ENCODE results near the gene ERC2. TPM values are rescaled to one million over a fixed set of nuclear protein-coding genes. Genes with fewer than 3 reads are reported as not detected.

ERC2 gene
- total RNA-seq, 6 donors from 2014 or later = 0.67 to 14.7 (median 1.3) TPM

- ATAC-seq (ENCODE audit: low FRiP score in 2 of 2) (peak in 1 of 2 donors; percentile 40), DNase-seq (no peak)
- TF ChIP-seq CTCF (IDR thresholded peaks at IDR 0.05) (no peak), POLR2A (IDR thresholded peaks at IDR 0.05) (no peak), EP300 (IDR thresholded peaks at IDR 0.05) (no peak)
- Histone ChIP-seq H3K27me3 (no peaks in the 10 kb centered on the region), H3K9me3 (no peaks in the 10 kb centered on the region), H3K4me1 (no peaks in the 10 kb centered on the region), H3K36me3 (no peaks in the 10 kb centered on the region), H3K4me3 (no peak overlapping the region), H3K27ac (no peak overlapping the region)
- 50 to 59% methylated on average over 9 of the region's 9 CpGs for whole genome bisulfite sequencing, 2 donors
Observed at GRCh38 chr3:55639896-55640765, 828.1 kb downstream of the ERC2 start.

GRCh38 chr3:55639143-55639542, 829.1 kb downstream of the ERC2 start:
- TF ChIP-seq EP300 (IDR thresholded peaks at IDR 0.05) (no peak), CTCF (IDR thresholded peaks at IDR 0.05) (no peak)
- H3K36me3 ChIP-seq = no peaks in the 10 kb centered on the region
- no peaks in the 10 kb centered on the region for H3K27me3 ChIP-seq
- 95 to 98% methylated on average over 2 of the region's 2 CpGs for WGBS, 2 donors
- no peak for DNase-seq
- no peak for ATAC-seq (ENCODE audit: low FRiP score in 2 of 2)
- no peak overlapping the region for H3K27ac ChIP-seq
- H3K4me3 ChIP-seq = no peak overlapping the region
- no peaks in the 10 kb centered on the region for H3K9me3 ChIP-seq
- no peaks in the 10 kb centered on the region for H3K4me1 ChIP-seq

DNA sequence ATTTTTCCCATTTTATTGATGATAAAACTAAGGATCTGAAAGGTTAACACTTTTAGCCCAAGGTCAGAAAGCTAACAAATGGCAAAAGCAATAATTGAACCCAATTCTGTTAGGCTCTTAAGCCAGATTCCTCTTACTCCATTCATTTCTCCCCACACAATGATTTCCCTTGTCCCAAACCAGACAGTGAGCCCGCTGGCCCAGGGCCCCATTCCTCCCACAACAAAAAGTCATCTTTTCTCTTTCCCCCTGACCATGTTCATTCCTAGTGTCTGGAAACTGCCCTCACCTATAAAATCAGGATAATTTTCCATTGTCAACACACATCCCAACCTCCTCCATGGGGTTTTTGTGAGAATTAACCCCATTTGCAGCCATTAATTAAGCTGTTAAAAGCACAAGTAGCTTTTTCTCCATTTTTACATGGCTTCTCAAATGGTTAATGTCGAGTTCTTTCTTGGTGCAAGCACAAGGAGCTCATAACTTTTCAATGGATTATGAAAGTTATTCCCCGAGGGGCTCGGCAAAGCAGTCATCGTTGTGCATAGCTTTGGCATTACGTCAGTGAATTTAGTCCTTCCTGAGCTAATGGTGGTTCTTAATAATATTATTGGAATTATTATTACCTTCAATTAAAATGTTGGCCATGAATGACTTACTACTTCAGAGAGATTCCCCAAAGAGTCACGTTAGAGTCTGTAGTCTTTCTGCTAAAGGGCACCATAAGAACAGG, 830.2 kb downstream of the ERC2 start:
- Histone ChIP-seq H3K4me1 (no peaks in the 10 kb centered on the region), H3K9me3 (no peaks in the 10 kb centered on the region), H3K36me3 (no peaks in the 10 kb centered on the region), H3K4me3 (no peak overlapping the region), H3K27ac (no peak overlapping the region), H3K27me3 (no peaks in the 10 kb centered on the region)
- TF ChIP-seq CTCF (IDR thresholded peaks at IDR 0.05) = no peak
- no peak for TF ChIP-seq POLR2A (IDR thresholded peaks at IDR 0.05)
- no peak for TF ChIP-seq POLR2AphosphoS5 (IDR thresholded peaks at IDR 0.05)
- TF ChIP-seq EP300 (IDR thresholded peaks at IDR 0.05) = no peak
- ATAC-seq (ENCODE audit: low FRiP score in 2 of 2) (no peak), DNase-seq (no peak)
- WGBS, 2 donors = 88 to 90% methylated on average over 7 of the region's 7 CpGs

DNA sequence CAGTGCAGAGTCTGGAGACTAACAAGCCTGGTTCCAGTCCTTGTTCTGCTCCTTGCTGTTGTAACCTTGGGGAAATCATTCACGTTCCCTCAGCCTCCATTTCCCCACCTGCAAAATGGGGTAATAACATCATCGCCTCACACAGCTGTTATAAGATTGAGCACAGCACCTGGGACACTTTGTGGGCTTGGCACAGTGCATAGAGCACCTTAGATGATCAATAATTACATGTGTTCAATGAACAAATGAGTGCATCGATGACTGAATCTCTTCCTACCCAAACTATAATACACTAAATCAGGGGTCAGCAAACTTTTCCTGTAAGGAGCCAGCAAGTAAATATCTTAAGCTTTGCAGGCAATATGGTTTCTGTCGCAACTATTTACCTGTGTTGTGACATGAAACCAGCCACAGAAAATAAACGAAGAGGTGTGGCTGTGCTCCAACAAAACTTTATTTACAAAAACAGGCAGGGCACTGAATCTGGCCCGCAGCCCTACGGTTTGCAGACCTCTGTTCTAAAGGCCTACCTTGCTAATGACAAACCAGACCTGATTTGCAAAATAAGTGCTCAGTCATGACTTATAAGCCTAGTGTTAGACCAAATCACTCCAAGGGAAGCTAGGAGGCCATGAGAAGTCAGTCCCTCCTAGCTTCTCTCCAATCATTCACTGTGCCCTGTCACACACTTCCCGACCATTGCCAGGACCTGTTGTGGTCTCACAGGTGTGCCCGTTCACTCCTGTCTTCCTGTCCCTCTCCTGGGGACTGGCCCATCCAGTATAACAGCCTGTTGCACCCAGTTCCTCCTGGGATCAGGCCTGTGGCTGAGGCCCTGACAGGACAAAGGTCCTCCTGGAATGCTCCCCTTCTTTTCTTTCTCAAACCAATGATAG, 831.7 kb downstream of the ERC2 start:
- 80 to 85% methylated on average over 9 of the region's 9 CpGs for WGBS, 2 donors
- DNase-seq = no peak
- no peak overlapping the region for H3K27ac ChIP-seq
- H3K4me3 ChIP-seq = no peak overlapping the region
- no peaks in the 10 kb centered on the region for H3K9me3 ChIP-seq
- H3K27me3 ChIP-seq = no peaks in the 10 kb centered on the region
- peak in 1 of 2 donors; percentile 46 for ATAC-seq (ENCODE audit: low FRiP score in 2 of 2)
- H3K36me3 ChIP-seq = no peaks in the 10 kb centered on the region
- H3K4me1 ChIP-seq = no peaks in the 10 kb centered on the region
- TF ChIP-seq POLR2AphosphoS5 (IDR thresholded peaks at IDR 0.05) (no peak), EP300 (IDR thresholded peaks at IDR 0.05) (no peak), POLR2A (IDR thresholded peaks at IDR 0.05) (no peak), CTCF (IDR thresholded peaks at IDR 0.05) (no peak)

Measured in upper lobe of left lung (tissue), 6 donors.